ENCODE data around the gene DBT. TPM values are rescaled to one million over a fixed set of nuclear protein-coding genes. Genes with fewer than 3 reads are reported as not detected.

The DBT gene
- total RNA-seq, 1 experiment from 2014 or later = 20.3 TPM

GRCh38 chr1:100178091-100178490 lies 71.5 kb downstream of the DBT start, which contains the start of gene LRRC39:
Gene LRRC39, minus strand, starts transcription at chr1:100178256. Its CDS starts 9,740 bp downstream, at chr1:100168516.
- H3K56ac ChIP-seq (ENCODE audit: insufficient read length, low read depth, low read length) = no peak within 1 kb of the TSS
- TF ChIP-seq CTCF (conservative IDR thresholded peaks at IDR 0.05) = no peak
- no peak within 1 kb of the TSS for H2BK12ac ChIP-seq (ENCODE audit: insufficient read length, low read depth, low read length)
- H3K27me3 ChIP-seq (ENCODE audit: insufficient read depth, low read length) = no peaks in the 10 kb centered on the region
- no peak within 1 kb of the TSS for H2BK120ac ChIP-seq (ENCODE audit: low read depth, low read length, poor library complexity, severe bottlenecking)
- no peak within 1 kb of the TSS for H3T11ph ChIP-seq (ENCODE audit: low read length)
- no peak within 1 kb of the TSS for H2AK5ac ChIP-seq (ENCODE audit: insufficient read length, low read length)
- H3K27me3 Mint-ChIP-seq (ENCODE audit: low read depth) = no peaks in the 10 kb centered on the region
- no peaks in the 10 kb centered on the region for H3K23me2 ChIP-seq (ENCODE audit: insufficient read length, low read depth, low read length, poor library complexity, severe bottlenecking)
- H3K79me1 ChIP-seq (ENCODE audit: insufficient read depth, low read depth, low read length, poor library complexity, severe bottlenecking) = no peaks in the 10 kb centered on the region
- H3K18ac ChIP-seq (ENCODE audit: insufficient read length, low read depth, low read length) = no peak within 1 kb of the TSS
- H3K4ac ChIP-seq (ENCODE audit: low read depth, low read length) = no peak within 1 kb of the TSS
- H4K91ac ChIP-seq (ENCODE audit: insufficient read length, low read depth, low read length) = no peak within 1 kb of the TSS
- H3K23ac ChIP-seq (ENCODE audit: insufficient read length, low read depth, low read length) = no peak within 1 kb of the TSS
- no peak within 1 kb of the TSS for H2BK5ac ChIP-seq (ENCODE audit: insufficient read length, low read length)
- no peaks in the 10 kb centered on the region for H3K79me2 ChIP-seq (ENCODE audit: insufficient read depth, low read length)
- no peak within 1 kb of the TSS for H2AFZ ChIP-seq (ENCODE audit: low read length)
- DNase-seq = no peak
- no peak within 1 kb of the TSS for H3K9ac ChIP-seq (ENCODE audit: extremely low read depth, insufficient read length, low read length)
- no peaks in the 10 kb centered on the region for H3K4me1 ChIP-seq (ENCODE audit: insufficient read depth, low read length)
- H3K9me3 ChIP-seq (ENCODE audit: control insufficient read depth, low read depth, low read length) = no peaks in the 10 kb centered on the region
- H3K4me2 ChIP-seq (ENCODE audit: insufficient read depth, insufficient read length, low read length) = no peak within 1 kb of the TSS
- H3K36me3 Mint-ChIP-seq (ENCODE audit: insufficient read depth in 1 of 3, low read depth in 3 of 3) = no peaks in the 10 kb centered on the region
- no peak within 1 kb of the TSS for H3K4me3 Mint-ChIP-seq
- H2BK15ac ChIP-seq (ENCODE audit: low read depth, low read length) = no peak within 1 kb of the TSS
- H2BK20ac ChIP-seq (ENCODE audit: low read depth, low read length, poor library complexity, severe bottlenecking) = no peak within 1 kb of the TSS
- no peak within 1 kb of the TSS for H4K5ac ChIP-seq (ENCODE audit: insufficient read length, low read depth, low read length)
- no peaks in the 10 kb centered on the region for H3K9me3 Mint-ChIP-seq
- no peak within 1 kb of the TSS for H3K14ac ChIP-seq (ENCODE audit: insufficient read depth, low read length)
- no CpG with 5 or more reads among the region's 5 CpGs for WGBS (ENCODE audit: extremely low coverage, insufficient read length, low lambda C conversion rate)
- H3K4me1 Mint-ChIP-seq = peaks cover 0 to 4% of the 10 kb centered on the region in 2 experiments; a peak in 2 of 4 replicates
- H4K20me1 ChIP-seq (ENCODE audit: control insufficient read depth, insufficient read depth, insufficient read length) = no peaks in the 10 kb centered on the region
- H4K8ac ChIP-seq (replicated peaks; ENCODE audit: insufficient read length, low read depth, low read length) = no peak within 1 kb of the TSS
- no peak within 1 kb of the TSS for H3K27ac ChIP-seq (ENCODE audit: insufficient read length, low read depth, low read length)
- H3K27ac Mint-ChIP-seq = no peak within 1 kb of the TSS

Measured in H9 (cell line).